IMR-90 (cell line): ENCODE results near the gene CACNA1I. TPM values are rescaled to one million over a fixed set of nuclear protein-coding genes. Genes with fewer than 3 reads are reported as not detected.

ENCODE experiments used
- ATAC-seq: fragments of 200-7000 bp; cut with Tn5 transposase; 2 replicates; pipeline ENCODE4 v1.9.1; 2020; ENCODE audit warnings: low read depth, mild to moderate bottlenecking, moderate library complexity
- BruUV-seq: library from RNA; stranded (reverse); fragments of 400-500 nt; replicated peaks from 2 replicates; lab custom pipeline; 2021; lab: Mats Ljungman, UMichigan
- CTCF ChIA-PET: fragments of 300-600 bp; formaldehyde crosslinking; extraction: SDS; loops from one replicate; lab custom pipeline; 2021; ENCODE audit warnings: antibody characterized with exemption; lab: Yijun Ruan, JAX
- POLR2A ChIA-PET: fragments of 300-600 bp; sonication (Branson Sonifier 250); formaldehyde crosslinking; loops from one replicate; lab custom pipeline; 2022; ENCODE audit warnings: antibody characterized with exemption; ENCODE audit not compliant: unreplicated experiment; lab: Charles Lee
- DNase-seq: peaks from one replicate; pipeline ENCODE4 v3.0.0; 2013
- H2AFZ ChIP-seq: replicated peaks from 2 replicates; pipeline ENCODE3; 2013; ENCODE audit warnings: low read length, mild to moderate bottlenecking; ENCODE audit not compliant: poor library complexity
- H2AK5ac ChIP-seq: 2 replicates; pipeline ENCODE4 v1.6.1; 2013; ENCODE audit warnings: low read depth, low read length, inconsistent platforms
- H2AK9ac ChIP-seq: replicated peaks from 2 replicates; pipeline ENCODE3; 2013; ENCODE audit warnings: mild to moderate bottlenecking, low read depth, low read length, moderate library complexity; ENCODE audit not compliant: poor library complexity
- H2BK120ac ChIP-seq: 2 replicates; pipeline ENCODE4 v1.6.1; 2013; ENCODE audit warnings: low read depth, low read length, inconsistent platforms
- H2BK15ac ChIP-seq: 3 replicates; pipeline ENCODE4 v1.6.1; 2013; ENCODE audit warnings: low read depth, low read length, inconsistent platforms
- H2BK20ac ChIP-seq: 2 replicates; pipeline ENCODE4 v1.6.1; 2013; ENCODE audit warnings: low read depth, mild to moderate bottlenecking, inconsistent platforms, low read length, moderate library complexity
- H2BK5ac ChIP-seq: 2 replicates; pipeline ENCODE4 v1.6.1; 2013; ENCODE audit warnings: mild to moderate bottlenecking, low read depth, low read length, inconsistent platforms; ENCODE audit not compliant: poor library complexity, severe bottlenecking
- H3K14ac ChIP-seq: replicated peaks from 2 replicates; pipeline ENCODE4 v1.6.1; 2013; ENCODE audit warnings: low read depth, low read length, inconsistent platforms
- H3K18ac ChIP-seq: 2 replicates; pipeline ENCODE4 v1.6.1; 2013; ENCODE audit warnings: low read depth, low read length, control low read depth
- H3K23ac ChIP-seq: 2 replicates; pipeline ENCODE4 v1.6.1; 2013; ENCODE audit warnings: low read depth, low read length, inconsistent platforms
- H3K27ac ChIP-seq: 2 replicates; pipeline ENCODE4 v1.5.1; 2013; ENCODE audit warnings: mild to moderate bottlenecking, control low read depth, low read length; ENCODE audit not compliant: insufficient read depth
- H3K27me3 ChIP-seq: 2 replicates; pipeline ENCODE4 v1.6.1; 2013; ENCODE audit warnings: low read length; ENCODE audit not compliant: control insufficient read depth, insufficient read depth
- H3K36me3 ChIP-seq: 2 replicates; pipeline ENCODE4 v1.6.1; 2013; ENCODE audit warnings: low read length, mixed read lengths; ENCODE audit not compliant: control insufficient read depth, insufficient read depth
- H3K4ac ChIP-seq: 2 replicates; pipeline ENCODE4 v1.6.1; 2013; ENCODE audit warnings: low read depth, low read length, inconsistent platforms
- H3K4me1 ChIP-seq: 2 replicates; pipeline ENCODE4 v1.6.1; 2013; ENCODE audit warnings: low read length, mixed read lengths; ENCODE audit not compliant: control insufficient read depth, insufficient read depth
- H3K4me2 ChIP-seq: 2 replicates; pipeline ENCODE4 v1.6.1; 2013; ENCODE audit warnings: low read depth, mild to moderate bottlenecking, control low read depth, low read length, moderate library complexity
- H3K4me3 ChIP-seq: 2 replicates; pipeline ENCODE4 v1.5.1; 2013; ENCODE audit warnings: low read depth, mild to moderate bottlenecking, control low read depth, low read length, moderate library complexity; ENCODE audit not compliant: insufficient read depth
- H3K56ac ChIP-seq: 2 replicates; pipeline ENCODE4 v1.6.1; 2013; ENCODE audit warnings: low read length, inconsistent platforms; ENCODE audit not compliant: insufficient read depth; ENCODE audit errors: extremely low read depth
- H3K79me1 ChIP-seq, 2 experiments: 2 replicates each; pipeline ENCODE4 v1.6.1; 2013; ENCODE audit warnings: low read length in 2 of 2, inconsistent platforms in 1 of 2, low read depth in 1 of 2
- H3K9ac ChIP-seq: 2 replicates; pipeline ENCODE4 v1.6.1; 2013; ENCODE audit warnings: low read depth, low read length, control low read depth
- H3K9me1 ChIP-seq: 2 replicates; pipeline ENCODE4 v1.6.1; 2013; ENCODE audit warnings: low read length, inconsistent platforms; ENCODE audit not compliant: insufficient read depth
- H3K9me3 ChIP-seq: 2 replicates; pipeline ENCODE4 v1.6.1; 2013; ENCODE audit warnings: low read length; ENCODE audit not compliant: control insufficient read depth, insufficient read depth
- H4K20me1 ChIP-seq: 2 replicates; pipeline ENCODE4 v1.6.1; 2013; ENCODE audit warnings: low read length, inconsistent platforms; ENCODE audit not compliant: insufficient read depth
- H4K5ac ChIP-seq: 2 replicates; pipeline ENCODE4 v1.6.1; 2013; ENCODE audit warnings: mild to moderate bottlenecking, low read depth, low read length, control low read depth
- H4K8ac ChIP-seq, 2 experiments: 2 replicates each; pipeline ENCODE4 v1.6.1; 2013; ENCODE audit warnings: low read depth in 2 of 2, low read length in 2 of 2, control low read depth in 1 of 2, inconsistent platforms in 1 of 2
- H4K91ac ChIP-seq: 2 replicates; pipeline ENCODE4 v1.6.1; 2013; ENCODE audit warnings: low read depth, low read length, inconsistent platforms; ENCODE audit not compliant: insufficient read depth
- BHLHE40 ChIP-seq: fragments of 150-350 bp; IDR thresholded peaks from 2 replicates; pipeline ENCODE4 v1.6.1; 2016; ENCODE audit warnings: mild to moderate bottlenecking, low read depth, low read length
- CEBPB ChIP-seq: IDR thresholded peaks from 2 replicates; pipeline ENCODE4 v1.6.1; 2012; ENCODE audit warnings: low read depth, low read length, improper control_type of control experiment
- CHD1 ChIP-seq: IDR thresholded peaks from 2 replicates; pipeline ENCODE4 v1.6.1; 2012; ENCODE audit warnings: low read depth, low read length, improper control_type of control experiment
- ELK1 ChIP-seq: fragments of 150-350 bp; IDR thresholded peaks from 2 replicates; pipeline ENCODE4 v1.6.1; 2016; ENCODE audit warnings: low read depth, mild to moderate bottlenecking, low read length, moderate library complexity, borderline replicate concordance
- FOS ChIP-seq: fragments of 150-350 bp; IDR thresholded peaks from 2 replicates; pipeline ENCODE4 v1.6.1; 2016; ENCODE audit warnings: low read depth, low read length
- MAFK ChIP-seq: IDR thresholded peaks from 2 replicates; pipeline ENCODE4 v1.6.1; 2012; ENCODE audit warnings: low read depth, low read length, improper control_type of control experiment
- MAZ ChIP-seq: IDR thresholded peaks from 2 replicates; pipeline ENCODE4 v1.6.1; 2012; ENCODE audit warnings: low read depth, mild to moderate bottlenecking, low read length, improper control_type of control experiment, moderate library complexity, borderline replicate concordance
- MXI1 ChIP-seq: IDR thresholded peaks from 2 replicates; pipeline ENCODE4 v1.6.1; 2012; ENCODE audit warnings: low read depth, mild to moderate bottlenecking, low read length, moderate library complexity, borderline replicate concordance
- NFE2L2 ChIP-seq: fragments of 150-350 bp; IDR thresholded peaks from 2 replicates; pipeline ENCODE4 v1.6.1; 2016; ENCODE audit warnings: low read depth, mild to moderate bottlenecking, low read length
- POLR2A ChIP-seq: IDR thresholded peaks from 2 replicates; pipeline ENCODE4 v1.6.1; 2012; ENCODE audit warnings: mild to moderate bottlenecking, low read depth, low read length
- RAD21 ChIP-seq: IDR thresholded peaks from 2 replicates; pipeline ENCODE4 v1.6.1; 2012; ENCODE audit warnings: low read length, improper control_type of control experiment
- RCOR1 ChIP-seq: IDR thresholded peaks from 2 replicates; pipeline ENCODE4 v1.6.1; 2012; ENCODE audit warnings: mild to moderate bottlenecking, low read length, improper control_type of control experiment; ENCODE audit not compliant: insufficient replicate concordance
- RFX5 ChIP-seq: IDR thresholded peaks from 2 replicates; pipeline ENCODE4 v1.8.0; 2012; ENCODE audit warnings: low read depth, mild to moderate bottlenecking, low read length, moderate library complexity
- SMC3 ChIP-seq: fragments of 150-350 bp; IDR thresholded peaks from 2 replicates; pipeline ENCODE4 v1.6.1; 2016; ENCODE audit warnings: low read depth, mild to moderate bottlenecking, antibody characterized with exemption, low read length, moderate library complexity
- WGBS, 2 experiments: methylation state at CpG; one replicate each; pipeline versions ENCODE4 v1.1.5 to v1.1.7; 2013; ENCODE audit warnings: missing lambda C conversion rate in 2 of 2; ENCODE audit not compliant: insufficient read length in 1 of 2; ENCODE audit errors: extremely low coverage in 2 of 2; 5-methylcytosine and 5-hydroxymethylcytosine counted together
- dilution Hi-C: fragments of 300-500 bp; cut with HindIII; formaldehyde crosslinking; loops from one replicate; pipeline ENCODE4 v1.14.3; 2018; ENCODE audit warnings: low sequenced_read_pairs; ENCODE audit not compliant: unreplicated experiment
- in situ Hi-C: fragments of 300-500 bp; cut with MboI; formaldehyde crosslinking; loops from 3 replicates; pipeline ENCODE4 v1.14.3; 2019; ENCODE audit warnings: low sequenced_read_pairs, inconsistent platforms, mixed read lengths
- intact Hi-C: fragments of 100-400 bp; cut with micrococcal nuclease; formaldehyde crosslinking; loops from 2 replicates; pipeline ENCODE4 v1.10.0; 2022
- polyA plus RNA-seq, 3 experiments: library from polyadenylated mRNA; depleted of rRNA; stranded (reverse); fragments of >200 nt; gene quantifications; 2 replicates each; pipeline ENCODE4 v1.2.3, GENCODE V29; 2012; ENCODE audit warnings: low replicate concordance in 1 of 3
- total RNA-seq: library from RNA; depleted of rRNA; stranded (reverse); fragments of >200 nt; gene quantifications from 2 replicates; pipeline ENCODE4 v1.2.3, GENCODE V29; 2012
- TF ChIP-seq, protein P1 (sequence below): fragments of 150-350 bp; IDR thresholded peaks from 2 replicates; pipeline ENCODE4 v1.6.1; 2017; ENCODE audit warnings: mild to moderate bottlenecking, antibody characterized with exemption, low read length, low read depth
- TF ChIP-seq, protein P2 (sequence below): conservative IDR thresholded peaks from 2 replicates; pipeline ENCODE4 v1.5.1; 2012; ENCODE audit warnings: mild to moderate bottlenecking, low read depth, low read length, improper control_type of control experiment

Gene CACNA1I
- total and polyA plus RNA-seq, 2 of the 4 experiments (the other 2 are of a cell fraction) = under 0.01 to 0.02 TPM

GRCh38 chr22:39717099-39717498 is 146.5 kb downstream of the CACNA1I start:
- WGBS, 2 experiments = 79% methylated on average over 2 of the region's 8 CpGs; no CpG with 5 or more reads in 1 of the 2 experiments
- Histone ChIP-seq H3K23ac (no peak overlapping the region; the same call in 1 of the 2 replicates), H3K9me3 (no peaks in the 10 kb centered on the region), H3K4me2 (no peak overlapping the region), H3K27me3 (peaks cover 56% of the 10 kb centered on the region), H3K79me1 (no peaks in the 10 kb centered on the region), H3K9me1 (no peaks in the 10 kb centered on the region), H4K8ac (no peak overlapping the region), H2BK5ac (no peak overlapping the region), H3K9ac (no peak overlapping the region), H3K18ac (no peak overlapping the region), H4K5ac (no peak overlapping the region), H4K20me1 (no peaks in the 10 kb centered on the region), H3K4ac (no peak overlapping the region), H2BK120ac (no peak overlapping the region), H3K4me1 (no peaks in the 10 kb centered on the region), H2AK5ac (no peak overlapping the region), H2BK15ac (no peak overlapping the region), H2BK20ac (no peak overlapping the region), H2AK9ac (no peak overlapping the region), H2AFZ (no peak overlapping the region), H3K36me3 (no peaks in the 10 kb centered on the region), H3K56ac (no peak overlapping the region), H3K14ac (no peak overlapping the region), H4K91ac (no peak overlapping the region), H3K27ac (no peak overlapping the region), H3K4me3 (no peak overlapping the region)
- no TSS peak for BruUV-seq
- ATAC-seq = no peak
- POLR2A ChIA-PET = no interaction called here
- no peak for TF ChIP-seq CHD1
- no peak for TF ChIP-seq POLR2A
- TF ChIP-seq CEBPB = no peak
- no peak for TF ChIP-seq ELK1
- no peak for TF ChIP-seq RCOR1
- TF ChIP-seq MAFK = no peak
- no peak for TF ChIP-seq MAZ
- TF ChIP-seq SMC3 = no peak
- TF ChIP-seq, protein P1, sequence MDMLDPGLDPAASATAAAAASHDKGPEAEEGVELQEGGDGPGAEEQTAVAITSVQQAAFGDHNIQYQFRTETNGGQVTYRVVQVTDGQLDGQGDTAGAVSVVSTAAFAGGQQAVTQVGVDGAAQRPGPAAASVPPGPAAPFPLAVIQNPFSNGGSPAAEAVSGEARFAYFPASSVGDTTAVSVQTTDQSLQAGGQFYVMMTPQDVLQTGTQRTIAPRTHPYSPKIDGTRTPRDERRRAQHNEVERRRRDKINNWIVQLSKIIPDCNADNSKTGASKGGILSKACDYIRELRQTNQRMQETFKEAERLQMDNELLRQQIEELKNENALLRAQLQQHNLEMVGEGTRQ = no peak
- TF ChIP-seq RAD21 = no peak
- TF ChIP-seq, protein P2, sequence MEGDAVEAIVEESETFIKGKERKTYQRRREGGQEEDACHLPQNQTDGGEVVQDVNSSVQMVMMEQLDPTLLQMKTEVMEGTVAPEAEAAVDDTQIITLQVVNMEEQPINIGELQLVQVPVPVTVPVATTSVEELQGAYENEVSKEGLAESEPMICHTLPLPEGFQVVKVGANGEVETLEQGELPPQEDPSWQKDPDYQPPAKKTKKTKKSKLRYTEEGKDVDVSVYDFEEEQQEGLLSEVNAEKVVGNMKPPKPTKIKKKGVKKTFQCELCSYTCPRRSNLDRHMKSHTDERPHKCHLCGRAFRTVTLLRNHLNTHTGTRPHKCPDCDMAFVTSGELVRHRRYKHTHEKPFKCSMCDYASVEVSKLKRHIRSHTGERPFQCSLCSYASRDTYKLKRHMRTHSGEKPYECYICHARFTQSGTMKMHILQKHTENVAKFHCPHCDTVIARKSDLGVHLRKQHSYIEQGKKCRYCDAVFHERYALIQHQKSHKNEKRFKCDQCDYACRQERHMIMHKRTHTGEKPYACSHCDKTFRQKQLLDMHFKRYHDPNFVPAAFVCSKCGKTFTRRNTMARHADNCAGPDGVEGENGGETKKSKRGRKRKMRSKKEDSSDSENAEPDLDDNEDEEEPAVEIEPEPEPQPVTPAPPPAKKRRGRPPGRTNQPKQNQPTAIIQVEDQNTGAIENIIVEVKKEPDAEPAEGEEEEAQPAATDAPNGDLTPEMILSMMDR = no peak
- no peak for TF ChIP-seq FOS
- no peak for TF ChIP-seq BHLHE40
- TF ChIP-seq MXI1 = no peak
- TF ChIP-seq NFE2L2 = no peak
- no peak for TF ChIP-seq RFX5
- in situ Hi-C loops (no loop called here), intact Hi-C loops (no loop called here), dilution Hi-C loops (no loop called here)
- CTCF ChIA-PET = interaction anchor here (1.0 kb wide), 1 partner anchor 11 kb away, joined by 3 read pairs; no protein-coding TSS in a partner anchor
- DNase-seq = no peak
